Activated T-cell treated with anti-CD3 and anti-CD28 coated beads for 24 hours (primary cell): ENCODE data around the gene FOXF1.

Experiments used
- DNase-seq: peaks from one replicate; pipeline ENCODE4 v3.0.0-alpha.2; 2020; ENCODE audit warnings: low read depth

FOXF1 gene

GRCh38 chr16:86505185-86505898 lies 5.0 kb upstream of the FOXF1 start:
- no peak for DNase-seq

- DNase-seq = no peak
Measured at GRCh38 chr16:86505899-86506864, 4.1 kb upstream of the FOXF1 start.

DNA sequence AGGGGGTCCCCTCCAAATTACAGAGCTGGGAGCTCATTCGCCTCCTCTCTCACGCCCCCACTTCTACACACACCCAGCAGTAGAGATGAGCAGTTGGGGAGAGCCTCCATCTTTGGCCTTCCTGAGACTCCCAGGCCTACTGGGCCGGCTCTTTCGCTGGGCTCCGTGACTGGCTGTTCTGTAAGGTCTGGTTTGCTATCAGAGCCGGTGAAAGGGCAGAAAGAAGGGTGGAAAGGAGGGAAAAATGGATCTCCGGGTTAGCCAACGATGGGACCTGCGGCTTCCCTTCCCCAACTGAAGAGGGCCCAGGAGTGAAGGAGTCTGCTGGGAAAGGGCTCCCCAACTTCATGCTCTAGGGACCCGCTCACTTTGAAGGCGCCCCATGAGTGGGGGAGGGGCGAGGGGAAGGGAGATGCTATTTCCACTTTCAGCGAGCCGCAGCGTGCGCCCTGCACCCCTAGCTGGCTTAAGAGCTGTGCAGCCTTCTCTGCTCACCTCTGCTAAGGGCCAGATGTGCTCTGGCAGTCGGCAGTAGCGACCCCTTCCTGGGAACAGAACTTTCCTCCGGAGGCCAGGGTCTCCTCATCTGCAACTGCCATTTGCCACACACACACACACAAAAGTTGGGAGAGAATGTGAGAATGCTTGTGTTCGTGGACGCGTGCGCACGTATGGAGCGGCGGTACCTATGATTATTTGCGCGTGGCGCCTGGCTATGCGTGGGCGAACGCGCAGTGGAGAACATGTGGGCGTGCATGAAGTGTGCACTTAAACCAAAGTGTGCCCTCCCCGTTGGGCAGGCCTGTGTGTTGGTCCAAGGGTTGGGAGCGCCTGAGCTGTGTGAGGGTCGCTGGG lies 2.9 kb upstream of the FOXF1 start:
- no peak for DNase-seq

DNA sequence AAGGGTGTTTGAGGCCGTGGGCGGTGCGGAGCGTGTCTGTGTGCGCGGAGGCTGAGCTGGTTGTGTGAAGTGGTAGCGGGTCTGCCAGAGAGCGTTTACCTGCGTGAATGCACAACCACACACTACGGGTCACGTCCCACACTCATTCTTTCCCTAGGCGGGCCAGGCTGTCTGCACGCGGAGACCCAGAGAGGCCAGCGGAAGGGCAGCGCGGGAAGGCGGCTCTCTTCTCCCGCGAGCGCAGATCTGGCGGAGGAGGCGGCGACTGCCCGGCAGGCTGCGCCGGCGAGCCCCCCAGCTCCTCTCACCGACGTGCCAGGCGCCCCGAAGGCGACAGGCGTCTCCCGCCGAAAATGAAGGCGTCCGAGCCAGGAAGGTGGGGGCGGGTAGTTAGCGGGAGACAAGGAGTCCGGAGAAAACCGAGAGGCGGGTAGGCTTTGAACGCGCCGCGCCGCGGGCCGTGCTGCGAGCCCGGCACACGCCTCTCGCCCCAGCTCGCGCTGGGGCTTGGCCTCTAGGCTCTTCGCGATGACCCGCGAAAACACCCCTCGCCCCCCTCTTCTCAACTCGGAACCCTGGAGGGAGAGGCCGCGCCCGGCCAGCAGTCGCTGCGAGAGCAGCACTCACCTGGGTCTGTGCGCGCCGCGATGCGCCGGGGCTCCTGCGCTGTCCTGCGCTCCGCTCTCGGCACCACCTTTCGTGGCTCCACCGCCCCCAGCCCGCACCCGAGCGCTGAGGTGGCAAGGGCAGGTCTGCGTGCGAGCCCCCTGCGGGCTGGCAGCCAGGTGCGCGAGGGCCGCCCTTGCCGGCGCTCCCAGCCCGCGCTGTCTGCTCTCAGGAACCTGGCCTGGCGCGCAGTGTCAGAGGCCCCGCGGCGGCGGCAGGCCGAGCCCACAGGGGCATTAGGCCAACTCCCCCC lies 2.0 kb upstream of the FOXF1 start:
- DNase-seq = no peak

- no peak for DNase-seq
Measured at GRCh38 chr16:86508947-86509758, 1.2 kb upstream of the FOXF1 start.

GRCh38 chr16:86509759-86510464 lies 415 bp upstream of the FOXF1 start:
- no peak for DNase-seq

DNA sequence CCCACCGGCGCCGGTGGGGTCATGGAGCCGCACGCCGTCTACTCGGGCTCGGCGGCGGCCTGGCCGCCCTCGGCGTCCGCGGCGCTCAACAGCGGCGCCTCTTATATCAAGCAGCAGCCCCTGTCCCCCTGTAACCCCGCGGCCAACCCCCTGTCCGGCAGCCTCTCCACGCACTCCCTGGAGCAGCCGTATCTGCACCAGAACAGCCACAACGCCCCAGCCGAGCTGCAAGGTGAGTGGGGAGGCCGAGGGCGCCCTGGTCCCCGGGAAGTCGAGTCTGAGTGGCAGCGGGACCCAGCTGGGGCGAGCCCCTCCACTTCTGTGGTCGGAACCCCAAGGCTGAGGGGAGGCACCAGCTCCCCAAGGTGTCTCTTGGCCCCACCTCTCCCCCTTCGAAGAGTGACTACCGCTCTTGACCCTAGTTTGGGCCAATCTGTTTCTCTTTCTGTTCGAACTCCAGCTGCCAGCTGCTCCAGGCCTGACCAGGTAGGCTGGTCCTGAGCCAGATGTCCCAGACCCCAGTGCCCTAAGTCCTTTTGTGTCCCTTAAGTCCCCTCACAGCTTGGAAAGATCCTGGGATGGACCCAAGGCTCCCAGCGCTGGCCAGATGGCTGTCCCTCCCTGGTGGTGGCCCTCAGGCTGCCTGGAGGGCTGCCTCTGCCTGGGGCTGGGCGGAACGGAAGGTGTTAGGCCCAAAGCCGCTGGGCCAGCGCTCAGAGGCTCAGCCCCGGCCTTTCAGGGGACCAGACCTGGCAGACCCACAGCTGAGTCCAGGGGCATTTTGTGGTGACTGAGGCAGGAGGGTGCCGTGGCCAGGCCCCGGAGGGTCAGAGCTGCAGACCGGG lies 1.2 kb downstream of the FOXF1 start:
- no peak for DNase-seq

GRCh38 chr16:86512301-86512859 lies 2.1 kb downstream of the FOXF1 start:
- DNase-seq = no peak

- DNase-seq = no peak
Measured at GRCh38 chr16:86512860-86513470, 2.6 kb downstream of the FOXF1 start.

GRCh38 chr16:86513471-86514277 lies 3.3 kb downstream of the FOXF1 start:
- no peak for DNase-seq

DNA sequence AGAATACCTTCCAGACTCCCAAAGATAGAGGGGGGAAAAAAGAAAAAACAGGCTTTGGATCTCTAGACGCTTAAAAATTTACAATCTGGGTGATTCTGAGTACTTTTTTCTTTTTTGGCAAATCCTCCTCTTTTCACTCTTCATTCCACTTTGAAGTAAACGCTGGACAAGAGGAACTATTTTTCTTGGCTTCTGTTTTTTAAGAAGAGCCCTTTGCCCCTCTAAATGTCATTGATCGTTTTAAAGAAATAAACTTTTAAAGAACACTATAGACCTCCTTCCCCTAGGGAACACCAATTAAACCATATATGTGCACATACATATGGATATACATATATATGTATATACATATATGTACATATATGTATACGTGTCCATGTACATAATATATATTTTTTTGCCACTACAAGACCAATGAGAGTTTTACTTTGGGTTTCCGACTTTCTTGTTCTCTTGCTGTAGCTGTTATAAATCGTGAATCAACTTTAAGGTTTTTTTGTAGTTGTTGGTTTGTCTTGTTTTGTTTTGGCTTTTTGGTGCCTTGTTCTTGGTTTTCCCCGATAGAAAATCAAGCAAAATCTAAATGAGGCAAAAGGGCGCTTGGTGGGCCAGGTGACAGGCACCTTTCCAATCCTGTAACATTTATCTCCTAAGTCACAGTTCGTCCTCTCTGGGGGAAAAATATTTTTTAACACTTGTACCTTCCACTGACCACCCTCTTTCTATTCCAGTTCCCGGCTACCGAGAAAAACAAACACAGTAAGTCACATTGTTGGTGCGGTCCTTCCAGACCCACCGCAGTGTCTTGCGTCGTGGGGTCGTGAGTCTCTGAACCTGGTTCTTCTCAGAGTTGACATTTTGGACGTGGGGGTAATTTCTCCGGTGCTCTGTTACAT lies 4.4 kb downstream of the FOXF1 start:
- no peak for DNase-seq

- DNase-seq = no peak
Measured at GRCh38 chr16:86515413-86515776, 5.1 kb downstream of the FOXF1 start.

GRCh38 chr16:86515777-86516622 lies 5.7 kb downstream of the FOXF1 start:
- no peak for DNase-seq

GRCh38 chr16:86516623-86517003 lies 6.3 kb downstream of the FOXF1 start:
- DNase-seq = no peak

DNA sequence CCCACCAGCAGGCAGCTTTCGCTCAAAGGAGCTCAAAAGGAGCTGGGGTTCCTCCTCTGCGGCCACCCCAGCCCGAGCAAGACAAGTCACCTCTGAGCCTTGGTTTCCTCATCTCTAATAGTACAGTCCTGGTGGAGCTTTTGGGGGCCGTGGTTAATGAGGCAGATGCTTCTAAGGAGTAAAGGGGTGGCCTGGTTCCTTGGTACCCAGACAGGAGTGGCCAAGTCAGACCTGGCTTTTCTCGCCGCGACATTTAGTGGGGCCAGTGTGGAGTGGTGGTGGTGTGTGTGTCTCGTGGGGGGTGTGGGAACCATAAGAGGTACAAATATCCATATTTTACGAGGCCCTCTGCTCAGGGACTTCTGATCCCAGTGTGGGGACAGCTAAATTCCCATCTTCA lies 6.7 kb downstream of the FOXF1 start:
- no peak for DNase-seq
